ENCODE data around the gene DCDC1. TPM values are rescaled to one million over a fixed set of nuclear protein-coding genes. Genes with fewer than 3 reads are reported as not detected.
A peak's percentile ranks its signal among the peaks of the same experiment; 100 is the strongest.

The DCDC1 gene
- total RNA-seq, 1 donor from 2014 or later, result not detected

- no peaks in the 10 kb centered on the region for H3K9me3 Mint-ChIP-seq
- H3K27ac Mint-ChIP-seq, result no peak overlapping the region
- intact Hi-C loops (cut with micrococcal nuclease), result no loop called here
- DNase-seq, result no peak
- no peaks in the 10 kb centered on the region for H3K4me1 Mint-ChIP-seq
- no peaks in the 10 kb centered on the region for H3K27me3 Mint-ChIP-seq
- no peak overlapping the region for H3K4me3 Mint-ChIP-seq
- H3K36me3 Mint-ChIP-seq (ENCODE audit: low read depth), result no peaks in the 10 kb centered on the region
These were observed 431.4 kb downstream of the DCDC1 start for GRCh38 chr11:30938171-30938570.

DNA sequence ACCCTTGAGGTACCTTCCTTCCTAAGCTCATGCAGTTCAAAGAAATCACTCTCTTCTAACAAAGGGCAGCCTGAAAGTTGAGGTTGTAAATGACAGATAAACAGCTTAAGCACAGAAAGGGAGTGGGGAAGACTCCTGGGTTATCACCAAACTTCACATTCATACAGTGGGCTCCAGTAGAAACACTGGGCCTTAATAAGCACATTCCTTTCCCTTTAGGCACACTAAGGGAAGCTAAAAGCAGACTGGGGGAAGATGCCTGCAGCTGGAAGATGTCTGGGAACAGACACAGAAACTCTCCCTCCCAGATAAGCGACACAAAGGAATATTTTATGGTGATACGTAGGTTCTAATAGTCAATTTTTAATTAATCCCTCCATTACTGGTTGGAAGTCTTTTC, 433.0 kb downstream of the DCDC1 start:
- H3K9me3 Mint-ChIP-seq, result no peaks in the 10 kb centered on the region
- no peaks in the 10 kb centered on the region for H3K36me3 Mint-ChIP-seq (ENCODE audit: low read depth)
- intact Hi-C loops (cut with micrococcal nuclease), result no loop called here
- DNase-seq, result no peak
- H3K4me3 Mint-ChIP-seq, result no peak overlapping the region
- H3K27ac Mint-ChIP-seq, result no peak overlapping the region
- H3K4me1 Mint-ChIP-seq, result no peaks in the 10 kb centered on the region
- H3K27me3 Mint-ChIP-seq, result no peaks in the 10 kb centered on the region

- Mint-ChIP-seq H3K4me1 (no peaks in the 10 kb centered on the region), H3K27ac (no peak overlapping the region), H3K9me3 (no peaks in the 10 kb centered on the region), H3K27me3 (no peaks in the 10 kb centered on the region), H3K36me3 (ENCODE audit: low read depth) (no peaks in the 10 kb centered on the region), H3K4me3 (no peak overlapping the region)
- no peak for DNase-seq
- intact Hi-C loops (cut with micrococcal nuclease), result no loop called here
These were observed 433.7 kb downstream of the DCDC1 start for GRCh38 chr11:30935861-30936260.

DNA sequence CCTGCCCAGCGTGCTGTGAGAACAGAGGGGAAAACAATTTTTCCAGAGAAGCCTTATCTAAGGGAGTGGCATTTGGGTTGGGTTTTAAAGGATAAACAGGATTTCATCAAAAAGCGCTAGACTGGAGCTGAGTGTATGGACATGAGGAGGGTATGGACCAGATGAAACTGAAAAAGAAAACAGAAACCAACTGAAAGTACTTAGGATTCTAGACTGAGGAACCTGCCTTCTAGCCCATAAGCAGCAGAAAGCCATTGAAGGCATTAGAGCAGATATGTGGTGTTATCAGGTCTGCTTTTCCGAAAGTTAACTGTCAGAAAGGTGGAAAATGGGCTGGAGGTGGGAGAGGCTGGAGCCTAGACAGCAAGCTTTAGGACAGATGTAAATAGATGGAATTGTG, 443.4 kb downstream of the DCDC1 start:
- H3K27ac Mint-ChIP-seq, result no peak overlapping the region
- H3K36me3 Mint-ChIP-seq (ENCODE audit: low read depth), result no peaks in the 10 kb centered on the region
- no peaks in the 10 kb centered on the region for H3K27me3 Mint-ChIP-seq
- no peaks in the 10 kb centered on the region for H3K4me1 Mint-ChIP-seq
- H3K4me3 Mint-ChIP-seq, result no peak overlapping the region
- DNase-seq, result no peak
- intact Hi-C loops (cut with micrococcal nuclease), result no loop called here
- H3K9me3 Mint-ChIP-seq, result no peaks in the 10 kb centered on the region

DNA sequence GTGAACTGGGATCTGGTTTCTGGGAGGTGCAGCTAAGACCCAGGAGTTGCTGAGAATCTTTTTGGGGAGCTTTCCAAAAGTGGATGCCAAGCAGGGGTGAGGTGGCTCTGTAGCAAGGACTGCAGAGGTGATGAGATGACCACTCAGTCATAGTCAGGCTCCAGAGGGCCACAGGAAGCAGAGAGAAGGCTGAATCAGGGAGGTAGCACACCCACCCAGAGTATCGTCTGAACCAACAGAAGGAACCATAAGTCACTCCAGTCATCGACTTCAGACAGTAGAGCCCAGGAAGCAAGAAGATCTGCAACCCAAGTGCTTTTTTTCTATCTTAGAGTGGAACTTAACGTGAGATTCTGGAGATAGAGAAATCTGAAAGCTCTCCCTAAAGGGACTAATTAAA, 447.7 kb downstream of the DCDC1 start:
- Mint-ChIP-seq H3K9me3 (no peaks in the 10 kb centered on the region), H3K27ac (no peak overlapping the region), H3K4me1 (no peaks in the 10 kb centered on the region), H3K36me3 (ENCODE audit: low read depth) (no peaks in the 10 kb centered on the region), H3K27me3 (no peaks in the 10 kb centered on the region), H3K4me3 (no peak overlapping the region)
- no peak for DNase-seq
- intact Hi-C loops (cut with micrococcal nuclease), result no loop called here

DNA sequence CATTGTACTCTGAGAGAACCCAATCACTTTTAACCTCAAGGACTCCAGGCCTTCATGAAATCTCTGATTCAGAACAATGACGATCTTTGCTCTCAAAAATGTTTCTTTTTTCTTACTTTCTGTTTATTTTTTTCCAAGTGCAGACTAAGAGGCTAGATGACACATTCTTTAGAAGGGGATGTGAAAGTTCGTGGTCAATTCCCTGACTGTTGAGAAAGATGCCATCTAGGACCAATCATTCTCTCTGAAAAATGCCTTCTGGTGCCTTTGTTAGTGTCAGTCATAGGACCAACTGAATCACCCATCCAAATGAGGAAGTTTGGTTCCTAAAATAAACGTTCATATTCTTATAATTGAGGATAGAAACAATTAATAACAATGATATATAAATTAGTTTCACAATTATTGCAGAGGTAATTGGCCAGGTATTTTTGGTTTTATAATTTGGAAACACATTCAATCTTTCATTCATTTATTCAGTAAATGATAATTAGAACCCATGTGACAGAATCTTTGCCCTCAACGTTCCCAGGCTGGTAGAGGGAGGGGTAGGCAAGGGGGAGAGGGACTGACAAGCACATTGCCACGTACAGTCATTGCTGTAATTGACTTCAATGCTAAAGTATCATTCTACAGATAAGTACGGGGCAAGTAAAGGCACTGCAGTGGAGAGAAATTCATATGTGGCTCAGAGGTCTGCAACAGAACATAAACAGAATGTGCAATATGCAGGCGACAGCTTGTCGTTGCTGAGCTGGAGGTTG, 450.0 kb downstream of the DCDC1 start:
- Mint-ChIP-seq H3K4me1 (no peaks in the 10 kb centered on the region), H3K27ac (no peak overlapping the region), H3K4me3 (no peak overlapping the region), H3K27me3 (no peaks in the 10 kb centered on the region), H3K36me3 (ENCODE audit: low read depth) (no peaks in the 10 kb centered on the region), H3K9me3 (no peaks in the 10 kb centered on the region)
- no peak for DNase-seq
- intact Hi-C loops (cut with micrococcal nuclease), result loop anchor here (5.0 kb wide), 1 partner anchor 1572 kb away; no protein-coding TSS in a partner anchor

DNA sequence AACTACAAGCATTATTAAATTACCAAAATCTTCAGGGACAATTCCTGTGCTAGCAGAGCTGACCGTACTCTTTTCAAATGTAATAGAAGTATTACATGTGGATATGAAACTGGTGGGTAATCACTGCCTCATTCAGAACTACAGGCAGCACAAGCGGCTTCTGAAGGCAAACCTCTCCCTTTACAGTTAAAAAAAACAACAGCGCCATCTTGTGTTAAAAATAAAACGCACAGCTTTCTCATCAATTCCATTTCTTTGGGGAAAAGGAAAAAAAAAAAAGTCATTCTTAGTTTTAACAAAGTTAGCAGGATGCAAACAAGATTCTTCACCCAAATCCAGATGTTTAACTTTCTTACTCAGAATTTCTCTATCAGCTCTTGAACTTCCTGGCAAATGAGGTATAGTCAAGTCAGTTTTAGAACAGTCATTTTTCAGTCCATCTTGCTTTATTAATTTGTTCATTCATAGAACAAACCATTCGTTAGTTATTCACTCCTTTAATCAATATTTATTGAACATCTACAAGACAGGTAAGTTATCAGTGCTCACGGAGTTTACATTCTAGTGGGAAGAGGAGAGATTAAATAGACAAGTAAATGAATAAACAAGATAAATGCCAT, 451.6 kb downstream of the DCDC1 start:
- Mint-ChIP-seq H3K9me3 (no peaks in the 10 kb centered on the region), H3K4me3 (no peak overlapping the region), H3K4me1 (no peaks in the 10 kb centered on the region), H3K36me3 (ENCODE audit: low read depth) (no peaks in the 10 kb centered on the region), H3K27ac (no peak overlapping the region), H3K27me3 (peaks cover 6% of the 10 kb centered on the region)
- intact Hi-C loops (cut with micrococcal nuclease), result loop anchor here (1.0 to 5.0 kb wide), 2 partner anchors 572 to 1571 kb away; no protein-coding TSS in a partner anchor
- DNase-seq, result peak; percentile 63

DNA sequence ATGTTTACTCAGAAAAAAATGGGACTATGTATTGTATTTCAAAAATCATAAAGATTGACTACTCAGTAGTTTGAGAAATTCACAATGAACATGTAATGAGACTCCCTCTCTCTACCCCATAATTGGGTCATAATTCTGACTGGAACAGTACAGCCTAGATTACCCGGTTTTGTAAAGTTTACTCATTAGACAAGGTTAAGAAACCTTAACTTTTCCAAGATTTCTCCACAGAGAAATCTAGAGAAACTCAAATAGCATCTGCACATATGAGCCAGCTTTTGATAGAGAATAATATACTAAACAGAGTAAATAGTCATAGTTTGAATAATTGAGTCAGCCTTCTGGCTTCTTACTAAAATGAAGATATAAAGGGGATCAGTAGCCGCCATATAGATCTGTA, 452.3 kb downstream of the DCDC1 start:
- Mint-ChIP-seq H3K27ac (no peak overlapping the region), H3K4me1 (no peaks in the 10 kb centered on the region), H3K9me3 (no peaks in the 10 kb centered on the region), H3K36me3 (ENCODE audit: low read depth) (no peaks in the 10 kb centered on the region), H3K27me3 (peaks cover 6% of the 10 kb centered on the region), H3K4me3 (no peak overlapping the region)
- intact Hi-C loops (cut with micrococcal nuclease), result loop anchor here (5.0 kb wide), 1 partner anchor 1570 kb away; no protein-coding TSS in a partner anchor
- DNase-seq, result no peak

- no peak overlapping the region for H3K27ac Mint-ChIP-seq
- no peaks in the 10 kb centered on the region for H3K36me3 Mint-ChIP-seq (ENCODE audit: low read depth)
- intact Hi-C loops (cut with micrococcal nuclease), result loop anchor here (5.0 kb wide), 1 partner anchor 1569 kb away; no protein-coding TSS in a partner anchor
- peaks cover 6% of the 10 kb centered on the region for H3K27me3 Mint-ChIP-seq
- no peak for DNase-seq
- H3K4me1 Mint-ChIP-seq, result no peaks in the 10 kb centered on the region
- H3K9me3 Mint-ChIP-seq, result no peaks in the 10 kb centered on the region
- H3K4me3 Mint-ChIP-seq, result no peak overlapping the region
These were observed 452.8 kb downstream of the DCDC1 start for GRCh38 chr11:30916764-30917163.

DNA sequence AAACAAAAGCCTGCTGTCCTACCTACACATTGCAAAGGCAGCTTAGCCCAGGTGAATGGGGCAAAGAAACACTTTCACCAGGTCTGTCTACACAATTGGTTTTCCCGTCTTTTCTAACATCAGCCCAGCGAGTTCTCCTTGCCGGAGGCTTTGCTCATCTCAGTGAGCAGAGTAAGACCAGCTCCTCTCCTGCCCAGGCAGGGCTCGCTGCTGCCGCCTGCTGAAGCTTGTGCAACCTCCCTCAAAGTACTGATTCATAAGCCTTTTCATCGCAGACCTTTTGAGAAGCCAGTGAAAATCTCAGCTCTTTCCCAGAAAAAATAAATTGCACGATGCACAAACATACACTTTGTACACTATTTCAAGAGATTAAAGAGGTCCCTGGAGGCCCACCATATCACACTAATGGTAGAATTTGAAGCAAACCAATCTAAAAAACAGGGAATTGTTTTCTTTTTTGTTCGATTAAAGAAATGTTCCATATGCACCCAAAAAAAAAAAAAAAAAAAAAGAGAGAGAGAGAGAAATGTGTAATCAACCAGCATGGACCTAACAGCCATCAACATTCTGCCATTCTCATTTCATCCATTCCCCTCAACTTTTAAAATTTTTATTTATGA, 455.3 kb downstream of the DCDC1 start:
- H3K9me3 Mint-ChIP-seq, result no peaks in the 10 kb centered on the region
- H3K36me3 Mint-ChIP-seq (ENCODE audit: low read depth), result no peaks in the 10 kb centered on the region
- no peaks in the 10 kb centered on the region for H3K4me1 Mint-ChIP-seq
- no peak overlapping the region for H3K4me3 Mint-ChIP-seq
- no peak overlapping the region for H3K27ac Mint-ChIP-seq
- peaks cover 6% of the 10 kb centered on the region for H3K27me3 Mint-ChIP-seq
- intact Hi-C loops (cut with micrococcal nuclease), result no loop called here
- DNase-seq, result peak; percentile 56

GRCh38 chr11:30911247-30911646, 458.3 kb downstream of the DCDC1 start:
- Mint-ChIP-seq H3K27ac (no peak overlapping the region), H3K4me1 (no peaks in the 10 kb centered on the region), H3K27me3 (peaks cover 6% of the 10 kb centered on the region), H3K36me3 (ENCODE audit: low read depth) (no peaks in the 10 kb centered on the region), H3K4me3 (no peak overlapping the region), H3K9me3 (no peaks in the 10 kb centered on the region)
- intact Hi-C loops (cut with micrococcal nuclease), result no loop called here
- no peak for DNase-seq

DNA sequence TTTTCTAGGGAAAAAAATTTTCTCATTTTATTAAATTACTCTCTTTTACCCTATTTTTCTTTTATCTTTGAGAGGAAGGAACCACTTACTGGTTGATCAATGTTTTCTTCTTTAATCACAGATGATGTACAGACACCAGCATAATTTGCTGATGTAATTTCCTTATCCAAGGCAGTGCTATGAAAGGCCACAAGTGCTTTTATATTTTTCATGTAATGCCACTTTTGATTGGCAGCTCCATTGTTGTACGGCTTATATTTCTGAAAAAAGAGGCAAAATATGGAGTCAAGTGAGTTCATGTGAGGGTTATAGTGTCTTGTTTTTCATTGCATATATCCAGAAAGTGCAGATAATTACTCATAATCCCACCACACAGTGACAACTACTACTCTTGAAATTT, 460.7 kb downstream of the DCDC1 start:
- intact Hi-C loops (cut with micrococcal nuclease), result no loop called here
- H3K27ac Mint-ChIP-seq, result no peak overlapping the region
- no peaks in the 10 kb centered on the region for H3K36me3 Mint-ChIP-seq (ENCODE audit: low read depth)
- peaks cover 3% of the 10 kb centered on the region for H3K27me3 Mint-ChIP-seq
- no peaks in the 10 kb centered on the region for H3K9me3 Mint-ChIP-seq
- H3K4me1 Mint-ChIP-seq, result no peaks in the 10 kb centered on the region
- no peak overlapping the region for H3K4me3 Mint-ChIP-seq
- DNase-seq, result no peak

- intact Hi-C loops (cut with micrococcal nuclease), result no loop called here
- H3K27ac Mint-ChIP-seq, result no peak overlapping the region
- no peaks in the 10 kb centered on the region for H3K9me3 Mint-ChIP-seq
- H3K4me3 Mint-ChIP-seq, result no peak overlapping the region
- no peaks in the 10 kb centered on the region for H3K27me3 Mint-ChIP-seq
- no peaks in the 10 kb centered on the region for H3K4me1 Mint-ChIP-seq
- no peaks in the 10 kb centered on the region for H3K36me3 Mint-ChIP-seq (ENCODE audit: low read depth)
- DNase-seq, result no peak
These were observed 461.3 kb downstream of the DCDC1 start for GRCh38 chr11:30908272-30908671.

DNA sequence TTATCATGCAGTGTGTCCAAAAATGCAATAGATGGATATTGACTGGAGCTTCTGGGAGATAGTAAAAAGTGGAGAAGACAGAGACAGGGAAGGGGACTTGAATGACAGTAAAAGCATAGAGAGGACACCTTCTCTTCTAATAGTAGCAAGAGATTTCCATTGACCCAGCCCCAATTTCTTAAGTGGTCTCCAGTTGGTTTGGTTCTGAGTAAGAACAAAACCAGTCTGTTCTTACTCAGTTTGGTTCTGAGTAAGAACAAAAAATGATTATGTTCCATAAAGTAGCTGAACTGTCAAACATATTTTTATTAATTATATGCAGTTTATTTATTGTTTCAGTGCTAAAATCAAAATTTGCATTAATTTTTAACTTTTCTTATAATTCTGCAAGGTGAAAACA, 466.6 kb downstream of the DCDC1 start:
- H3K9me3 Mint-ChIP-seq, result no peaks in the 10 kb centered on the region
- H3K27ac Mint-ChIP-seq, result no peak overlapping the region
- no peaks in the 10 kb centered on the region for H3K4me1 Mint-ChIP-seq
- DNase-seq, result no peak
- intact Hi-C loops (cut with micrococcal nuclease), result no loop called here
- H3K27me3 Mint-ChIP-seq, result no peaks in the 10 kb centered on the region
- H3K36me3 Mint-ChIP-seq (ENCODE audit: low read depth), result no peaks in the 10 kb centered on the region
- H3K4me3 Mint-ChIP-seq, result no peak overlapping the region

Measured in activated CD4-positive, alpha-beta T cell treated with anti-CD3 and anti-CD28 coated beads, Interleukin-2, amount 10 ng/mL, durations not matched to agents 24 days and 14 days (primary cell).